ENCODE data around the gene SLC12A2.

The SLC12A2 gene

GRCh38 chr5:128083033-128083810 is at the start of gene SLC12A2:
Gene SLC12A2, plus strand, starts transcription at chr5:128083766. Its CDS starts 189 bp downstream, at chr5:128083955.
- DNase-seq, result peak; percentile 90

DNA sequence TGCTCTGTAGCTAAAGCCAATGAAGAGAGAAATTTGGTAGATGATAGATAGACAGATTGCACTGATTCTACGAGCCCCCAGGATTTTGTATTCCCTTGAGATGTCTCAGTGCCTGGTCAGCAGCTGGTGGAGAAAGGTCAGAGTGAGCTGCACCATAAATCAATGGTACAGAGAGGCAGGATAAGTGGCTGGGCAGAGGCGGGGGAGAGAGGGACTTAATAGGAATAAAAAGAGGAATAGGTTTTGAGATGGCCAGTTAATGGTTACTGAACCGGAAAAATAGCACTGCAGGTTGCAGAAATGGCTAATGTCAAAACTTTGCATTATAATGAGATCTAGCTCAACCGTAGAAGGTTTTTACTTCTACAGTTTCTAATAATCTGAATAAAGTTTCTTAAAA is 47.9 kb upstream of the SLC12A2 start:
- DNase-seq, result no peak

GRCh38 chr5:128036950-128037349 is 46.6 kb upstream of the SLC12A2 start:
- no peak for DNase-seq

DNA sequence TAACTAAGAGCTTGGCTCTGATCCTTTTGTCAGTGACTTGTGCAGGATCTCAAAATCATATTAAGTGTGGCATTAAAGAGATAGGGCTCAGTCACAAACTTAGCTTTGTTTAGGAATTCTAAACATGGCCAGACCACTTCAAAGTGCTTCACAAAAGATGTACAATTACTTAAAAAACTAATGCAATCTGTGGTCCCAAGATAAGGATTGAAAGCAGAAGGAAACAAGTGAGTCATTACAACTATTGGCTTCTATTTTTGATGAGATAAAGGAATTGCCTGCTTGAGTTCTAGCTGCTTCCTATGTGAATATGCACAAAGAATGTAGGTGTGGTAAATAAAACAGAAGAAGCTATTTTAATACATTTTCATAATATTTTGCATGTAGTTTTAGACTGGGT is 44.9 kb upstream of the SLC12A2 start:
- DNase-seq, result no peak

GRCh38 chr5:128040927-128041326 is 42.6 kb upstream of the SLC12A2 start:
- DNase-seq, result no peak

DNA sequence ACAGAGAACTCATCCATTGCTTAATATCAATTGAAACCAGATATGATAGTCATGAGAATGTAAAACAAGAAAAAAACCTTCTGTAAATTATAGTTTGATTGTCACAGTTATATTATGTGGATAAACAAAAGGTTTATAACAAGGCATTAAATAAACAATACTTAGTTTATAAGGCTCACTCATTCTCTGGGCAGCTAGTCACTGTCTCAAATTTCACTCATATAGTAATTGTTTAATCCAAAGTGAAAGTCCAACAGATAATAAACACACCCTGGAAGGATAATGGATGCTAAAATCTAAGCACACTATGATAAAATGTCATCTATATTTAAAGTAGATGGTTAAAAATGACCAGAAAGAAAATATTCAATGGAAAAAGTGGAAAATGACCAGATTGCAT is 30.8 kb upstream of the SLC12A2 start:
- no peak for DNase-seq

DNA sequence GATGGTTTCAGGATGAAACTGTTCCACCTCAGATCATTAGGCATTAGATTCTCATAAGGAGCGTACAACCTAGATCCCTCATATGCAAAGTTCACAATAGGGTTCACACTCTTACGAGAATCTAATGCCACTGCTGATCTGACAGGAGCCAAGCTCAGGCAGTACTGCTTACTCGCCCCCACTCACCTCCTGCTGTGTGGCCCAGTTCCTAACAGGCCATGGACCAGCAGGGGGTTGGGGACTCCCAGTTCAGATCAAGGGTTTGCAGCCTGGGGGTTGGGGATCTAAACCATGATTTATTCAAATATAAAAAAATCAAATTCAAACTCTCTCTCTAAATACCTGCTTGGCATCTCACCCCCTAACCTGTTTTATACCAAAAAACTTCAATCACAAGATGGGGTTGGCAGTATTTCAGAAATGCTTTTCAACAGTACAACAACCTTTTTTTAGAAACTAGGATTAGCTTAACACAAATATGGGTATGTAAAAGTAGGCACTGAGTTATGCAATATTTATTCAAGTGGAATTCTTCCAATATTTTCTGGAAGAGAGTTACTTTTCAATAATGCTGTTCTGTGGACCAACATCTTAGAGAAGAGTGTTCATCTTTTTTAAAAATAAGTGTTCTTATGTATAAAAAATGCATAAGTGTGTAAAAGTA is 30.1 kb upstream of the SLC12A2 start:
- no peak for DNase-seq

DNA sequence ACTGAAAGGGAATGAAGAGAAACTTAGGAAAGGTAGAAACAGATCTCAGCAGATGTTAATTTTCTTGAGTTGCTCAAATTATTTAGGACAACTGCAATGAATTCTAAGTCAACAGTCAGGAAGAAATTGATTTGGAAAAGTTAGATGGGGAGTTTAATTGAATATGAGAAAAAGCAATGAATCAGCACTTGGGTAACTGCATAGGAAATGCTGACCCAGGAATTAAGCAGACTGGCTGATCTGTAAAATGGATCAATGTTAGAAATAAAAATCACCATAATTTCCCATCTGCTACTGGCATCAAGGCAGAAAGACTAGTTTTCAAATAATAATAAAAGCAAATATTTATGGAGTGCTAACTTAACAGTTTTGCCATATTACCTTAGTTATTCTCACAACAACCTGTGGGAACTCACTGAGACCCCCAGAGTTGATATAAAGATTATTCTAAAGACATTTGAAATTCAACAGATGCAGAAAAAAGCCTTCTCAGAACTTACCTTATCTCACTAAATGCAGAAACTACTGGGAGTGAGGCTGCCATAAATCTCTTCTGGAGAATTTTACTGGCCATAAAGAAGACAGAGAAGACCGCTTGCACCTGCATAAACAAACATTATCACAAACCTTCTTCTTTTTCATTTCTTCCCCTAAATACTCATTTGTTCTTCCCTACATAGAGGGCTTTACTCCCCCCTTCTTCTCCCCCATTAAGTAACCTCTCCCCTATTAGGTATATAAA is 22.8 kb upstream of the SLC12A2 start:
- no peak for DNase-seq

DNA sequence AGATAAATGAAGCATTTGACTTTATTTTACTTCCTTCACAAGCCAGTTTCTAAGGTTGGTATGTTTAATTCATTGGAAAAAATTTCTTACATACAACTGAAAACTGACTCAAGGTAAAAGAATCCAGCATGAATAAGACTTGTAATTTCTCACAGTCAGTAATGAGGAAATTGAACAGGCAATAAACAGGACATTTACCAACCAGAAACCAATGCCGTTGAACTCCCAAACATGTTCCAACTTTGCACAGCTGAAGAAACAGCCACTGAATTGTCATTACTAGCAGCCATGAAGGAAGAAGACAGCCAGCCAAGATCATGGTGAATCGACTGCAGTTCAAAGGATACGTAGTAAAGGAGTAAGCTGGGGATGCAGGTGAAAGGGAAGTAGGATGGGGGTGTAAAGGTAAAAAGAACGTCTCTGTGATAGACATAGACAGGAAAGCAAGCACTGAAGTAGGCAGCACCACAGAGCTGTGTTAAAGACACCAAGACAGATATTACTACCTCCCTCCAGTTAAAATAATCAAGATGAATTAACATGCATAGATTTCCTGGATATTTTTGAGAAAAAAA is 21.3 kb upstream of the SLC12A2 start:
- DNase-seq, result no peak

DNA sequence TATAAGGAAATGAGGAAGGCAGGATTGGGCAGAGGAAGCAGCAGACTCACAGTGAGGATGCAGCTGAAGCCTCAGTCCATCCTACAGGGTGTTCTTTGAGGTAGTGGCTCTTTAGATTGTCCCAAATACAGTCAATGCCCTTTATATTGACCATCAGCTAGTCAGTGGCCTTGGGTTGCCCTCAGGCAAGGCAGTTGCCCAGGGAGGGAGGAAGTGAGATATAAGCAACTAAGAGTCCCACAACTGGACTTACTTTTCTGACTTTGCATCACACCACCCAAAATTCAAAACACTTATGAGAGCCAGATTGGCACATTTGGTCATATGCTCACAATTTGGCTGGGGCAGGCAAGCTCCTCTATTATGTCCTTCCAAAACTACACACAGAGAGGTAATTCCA is 9.4 kb upstream of the SLC12A2 start:
- no peak for DNase-seq

- no peak for DNase-seq
Observed at GRCh38 chr5:128074953-128075352, 8.6 kb upstream of the SLC12A2 start.

GRCh38 chr5:128077526-128077925 is 6.0 kb upstream of the SLC12A2 start:
- DNase-seq, result no peak

- no peak for DNase-seq
Observed at GRCh38 chr5:128081111-128081851, 2.3 kb upstream of the SLC12A2 start.

- DNase-seq, result no peak
Observed at GRCh38 chr5:128082551-128083032, 974 bp upstream of the SLC12A2 start.

DNA sequence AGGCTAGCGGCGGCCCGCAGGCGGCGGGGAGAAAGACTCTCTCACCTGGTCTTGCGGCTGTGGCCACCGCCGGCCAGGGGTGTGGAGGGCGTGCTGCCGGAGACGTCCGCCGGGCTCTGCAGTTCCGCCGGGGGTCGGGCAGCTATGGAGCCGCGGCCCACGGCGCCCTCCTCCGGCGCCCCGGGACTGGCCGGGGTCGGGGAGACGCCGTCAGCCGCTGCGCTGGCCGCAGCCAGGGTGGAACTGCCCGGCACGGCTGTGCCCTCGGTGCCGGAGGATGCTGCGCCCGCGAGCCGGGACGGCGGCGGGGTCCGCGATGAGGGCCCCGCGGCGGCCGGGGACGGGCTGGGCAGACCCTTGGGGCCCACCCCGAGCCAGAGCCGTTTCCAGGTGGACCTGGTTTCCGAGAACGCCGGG is 253 bp downstream of the SLC12A2 start:
- no peak for DNase-seq

DNA sequence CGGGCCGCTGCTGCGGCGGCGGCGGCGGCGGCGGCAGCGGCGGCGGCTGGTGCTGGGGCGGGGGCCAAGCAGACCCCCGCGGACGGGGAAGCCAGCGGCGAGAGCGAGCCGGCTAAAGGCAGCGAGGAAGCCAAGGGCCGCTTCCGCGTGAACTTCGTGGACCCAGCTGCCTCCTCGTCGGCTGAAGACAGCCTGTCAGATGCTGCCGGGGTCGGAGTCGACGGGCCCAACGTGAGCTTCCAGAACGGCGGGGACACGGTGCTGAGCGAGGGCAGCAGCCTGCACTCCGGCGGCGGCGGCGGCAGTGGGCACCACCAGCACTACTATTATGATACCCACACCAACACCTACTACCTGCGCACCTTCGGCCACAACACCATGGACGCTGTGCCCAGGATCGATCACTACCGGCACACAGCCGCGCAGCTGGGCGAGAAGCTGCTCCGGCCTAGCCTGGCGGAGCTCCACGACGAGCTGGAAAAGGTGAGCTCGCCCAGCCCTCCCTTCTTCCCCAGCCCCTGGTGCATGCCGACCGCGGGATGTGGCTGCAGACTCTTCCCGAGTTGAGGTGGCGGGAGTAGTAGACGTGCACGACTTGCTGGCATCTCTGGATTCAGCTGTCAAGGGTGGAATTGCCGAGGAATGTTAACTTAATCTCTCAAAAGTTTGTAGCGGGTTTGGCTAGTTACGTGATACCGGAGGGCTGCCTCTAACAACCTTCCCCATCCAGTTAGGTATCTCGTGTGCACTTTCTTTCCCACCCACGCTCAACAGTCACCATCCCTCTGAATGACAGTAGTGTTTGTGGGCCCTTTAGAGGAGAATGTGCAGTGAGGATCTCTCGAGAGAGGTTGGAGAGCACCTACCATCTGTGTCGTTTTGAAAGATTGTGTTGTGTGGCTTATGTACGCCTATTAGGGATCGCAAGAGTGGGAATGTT is 932 bp downstream of the SLC12A2 start:
- peak; percentile 32 for DNase-seq

GRCh38 chr5:128085413-128085812 is 1.8 kb downstream of the SLC12A2 start:
- DNase-seq, result no peak

DNA sequence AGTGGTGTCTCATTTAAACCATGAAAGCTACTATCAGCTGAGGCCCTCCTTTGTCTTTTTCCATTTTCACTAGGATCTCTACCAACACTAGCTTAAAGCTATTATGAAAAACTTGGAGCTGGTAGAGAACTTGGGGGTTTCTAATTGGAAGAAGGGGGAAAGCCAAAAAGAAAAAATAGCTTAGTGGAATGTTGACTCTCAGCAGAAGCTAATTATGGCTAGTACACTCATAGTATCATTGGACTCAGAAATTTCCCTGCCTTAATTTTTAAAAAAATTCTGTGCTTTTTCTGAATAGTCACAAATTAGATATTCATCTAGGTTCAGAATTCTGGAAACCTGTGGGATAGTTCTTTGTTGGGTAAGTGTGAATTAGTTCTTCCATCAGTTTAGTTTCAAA is 8.0 kb downstream of the SLC12A2 start:
- no peak for DNase-seq

- no peak for DNase-seq
Observed at GRCh38 chr5:128092144-128092543, 8.6 kb downstream of the SLC12A2 start.

DNA sequence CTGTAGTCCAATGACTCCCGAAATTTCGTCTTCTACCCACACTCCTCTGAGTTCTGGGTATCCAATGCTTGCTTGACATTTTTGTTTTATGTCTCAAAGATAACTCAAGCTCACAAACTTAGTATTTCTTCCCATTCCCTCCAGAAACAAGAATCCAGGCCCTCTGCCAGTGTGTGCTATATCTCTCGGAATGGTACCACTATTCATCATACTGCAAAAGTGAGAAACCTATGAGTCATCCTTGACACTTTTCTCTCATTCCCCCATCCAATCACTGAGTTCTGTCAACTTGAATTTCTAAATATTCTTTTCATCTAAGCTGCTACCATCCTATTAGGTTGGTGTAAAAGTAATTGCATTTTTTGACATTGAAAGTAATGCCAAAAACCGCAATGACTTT is 9.8 kb downstream of the SLC12A2 start:
- DNase-seq, result no peak

DNA sequence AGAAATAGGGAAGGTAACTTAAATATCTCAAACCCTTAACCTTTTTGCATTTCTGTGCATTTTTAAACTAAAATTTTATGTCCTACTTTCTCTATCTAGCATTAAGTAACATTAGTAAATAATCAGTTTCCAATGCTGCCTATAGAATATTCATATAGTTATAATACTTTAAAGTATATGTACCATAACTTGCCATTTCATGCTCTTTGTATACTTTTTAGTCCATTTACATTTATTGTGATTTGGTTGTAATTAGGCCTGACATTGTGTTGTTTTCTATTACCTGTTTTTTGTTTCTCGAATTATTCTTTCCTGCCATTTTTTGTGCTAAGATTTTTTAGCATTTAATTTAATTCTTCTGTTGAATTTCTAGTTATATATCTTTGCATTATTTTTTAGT is 13.7 kb downstream of the SLC12A2 start:
- no peak for DNase-seq
